ENCODE data around the gene RSAD1.

GRCh38 chr17:50507871-50508572, 29.4 kb downstream of the RSAD1 start, which contains the start of gene MYCBPAP:
- TF ChIP-seq CTCF (conservative IDR thresholded peaks at IDR 0.05) (no peak), ZFX (IDR thresholded peaks at IDR 0.05) (no peak)

Measured in C4-2B (cell line).